ENCODE data around the gene KRTAP9-6. TPM values are rescaled to one million over a fixed set of nuclear protein-coding genes. Genes with fewer than 3 reads are reported as not detected.
"Not testable (repeated sequence)": the region's sequence is repeated elsewhere in the genome, so short reads cannot be mapped to it uniquely, and the experiment has no call there.

The KRTAP9-6 gene
- total RNA-seq (ENCODE audit: low replicate concordance): not detected in 2 replicates

GRCh38 chr17:41265078-41265477 lies at the start of gene KRTAP9-6:
TSS of gene KRTAP9-6 (plus strand) at chr17:41265378. CDS start at chr17:41265378, 0 bp downstream.
- TF ChIP-seq CTCF (IDR thresholded peaks at IDR 0.05; ENCODE audit: insufficient read depth, low read length): no peak
- H3K4me3 ChIP-seq (ENCODE audit: low read depth, low read length): no peak within 1 kb of the TSS
- DNase-seq (ENCODE audit: low read depth): no peak

GRCh38 chr17:41215681-41216080 lies 49.5 kb upstream of the KRTAP9-6 start:
- no peak for DNase-seq (ENCODE audit: low read depth)
- no peak for TF ChIP-seq CTCF (IDR thresholded peaks at IDR 0.05; ENCODE audit: insufficient read depth, low read length)
- H3K4me3 ChIP-seq (ENCODE audit: low read depth, low read length): no peak overlapping the region

- no peak for TF ChIP-seq CTCF (IDR thresholded peaks at IDR 0.05; ENCODE audit: insufficient read depth, low read length)
- no peak for DNase-seq (ENCODE audit: low read depth)
- H3K4me3 ChIP-seq (ENCODE audit: low read depth, low read length): no peak overlapping the region
Measured at GRCh38 chr17:41223821-41224220, 41.4 kb upstream of the KRTAP9-6 start.

GRCh38 chr17:41226051-41226450 lies 39.1 kb upstream of the KRTAP9-6 start:
- no peak for TF ChIP-seq CTCF (IDR thresholded peaks at IDR 0.05; ENCODE audit: insufficient read depth, low read length)
- DNase-seq (ENCODE audit: low read depth): no peak
- H3K4me3 ChIP-seq (ENCODE audit: low read depth, low read length): no peak overlapping the region

GRCh38 chr17:41226598-41227095 lies 38.5 kb upstream of the KRTAP9-6 start, which contains the start of gene KRTAP9-2:
TSS of gene KRTAP9-2 (plus strand) at chr17:41226648. CDS start at chr17:41226655, 7 bp downstream.
- DNase-seq (ENCODE audit: low read depth); H3K4me3 ChIP-seq (ENCODE audit: low read depth, low read length): not testable (repeated sequence)

GRCh38 chr17:41230094-41230493 lies 35.1 kb upstream of the KRTAP9-6 start:
- DNase-seq (ENCODE audit: low read depth): no peak
- no peak overlapping the region for H3K4me3 ChIP-seq (ENCODE audit: low read depth, low read length)
- TF ChIP-seq CTCF (IDR thresholded peaks at IDR 0.05; ENCODE audit: insufficient read depth, low read length): no peak

GRCh38 chr17:41231731-41232130 lies 33.4 kb upstream of the KRTAP9-6 start:
- TF ChIP-seq CTCF (IDR thresholded peaks at IDR 0.05; ENCODE audit: insufficient read depth, low read length): no peak
- no peak for DNase-seq (ENCODE audit: low read depth)

GRCh38 chr17:41232399-41233105 lies 32.6 kb upstream of the KRTAP9-6 start, which contains the start of gene KRTAP9-3:
TSS of gene KRTAP9-3 (plus strand) at chr17:41232449. CDS start at chr17:41232502, 53 bp downstream.
- H3K4me3 ChIP-seq (ENCODE audit: low read depth, low read length); DNase-seq (ENCODE audit: low read depth): not testable (repeated sequence)

More at GRCh38 chr17:41231731-41232130, 33.4 kb upstream of the KRTAP9-6 start:
- no peak overlapping the region for H3K4me3 ChIP-seq (ENCODE audit: low read depth, low read length)

GRCh38 chr17:41237116-41237515 lies 28.1 kb upstream of the KRTAP9-6 start:
- not testable (repeated sequence) for H3K4me3 ChIP-seq (ENCODE audit: low read depth, low read length); DNase-seq (ENCODE audit: low read depth)

- H3K4me3 ChIP-seq (ENCODE audit: low read depth, low read length); DNase-seq (ENCODE audit: low read depth): not testable (repeated sequence)
Measured at GRCh38 chr17:41237949-41238437, 27.2 kb upstream of the KRTAP9-6 start, which contains the start of gene KRTAP9-8. TSS of gene KRTAP9-8 (plus strand) at chr17:41237999. CDS start at chr17:41238052, 53 bp downstream.
